B cell (primary cell): ENCODE results near the gene INPP4A. TPM values are rescaled to one million over a fixed set of nuclear protein-coding genes. Genes with fewer than 3 reads are reported as not detected.

Experiments
- ATAC-seq: fragments of 200-7000 bp; cut with Tn5 transposase; one replicate; pipeline ENCODE4 v1.10.0; 2021; ENCODE audit warnings: low read depth, mild to moderate bottlenecking, moderate number of reproducible peaks, moderate library complexity
- CTCF ChIA-PET: fragments of 350-600 bp; sonication (Branson Sonifier 250); formaldehyde crosslinking; loops from one replicate; lab custom pipeline; 2021; ENCODE audit warnings: antibody characterized with exemption, inconsistent platforms; lab: Charles Lee
- POLR2A ChIA-PET: fragments of 350-600 bp; sonication (Branson Sonifier 250); formaldehyde crosslinking; loops from one replicate; lab custom pipeline; 2021; ENCODE audit warnings: antibody characterized with exemption; lab: Charles Lee
- DNase-seq: peaks from one replicate; pipeline ENCODE4 v3.0.0; 2013
- H2AFZ ChIP-seq: 2 replicates; pipeline ENCODE4 v1.6.1; 2012; ENCODE audit warnings: mild to moderate bottlenecking, low read depth, low read length; ENCODE audit not compliant: insufficient read depth, poor library complexity, severe bottlenecking
- H3K27ac ChIP-seq, 2 donors: 1 replicate in 1 of 2; 2 replicates in 1 of 2; pipeline ENCODE4 v1.5.1; 2012 to 2013; ENCODE audit warnings: low read length in 2 of 2, mild to moderate bottlenecking in 2 of 2, moderate library complexity in 1 of 2
- H3K27me3 ChIP-seq, 4 experiments: fragments of 200-600 bp in 1 of 4; sonication (generic) in 1 of 4; replicated peaks in 1 of 4; 1 replicate in 2 of 4; 2 replicates in 2 of 4; pipeline versions ENCODE4 v1.6.1 to v1.7.0; 2013 to 2016; ENCODE audit warnings: low read length in 3 of 4, mild to moderate bottlenecking in 2 of 4, mixed read lengths in 1 of 4, moderate library complexity in 1 of 4; ENCODE audit not compliant: insufficient read depth in 4 of 4, control insufficient read depth in 3 of 4; ENCODE audit errors: control extremely low read depth in 1 of 4
- H3K36me3 ChIP-seq, 2 experiments: replicated peaks in 1 of 2; 1 replicate in 1 of 2; 2 replicates in 1 of 2; pipeline versions ENCODE4 v1.6.1 to v1.7.1; 2013; ENCODE audit warnings: low read length in 1 of 2; ENCODE audit not compliant: insufficient read depth in 2 of 2, control insufficient read depth in 1 of 2; ENCODE audit errors: control extremely low read depth in 1 of 2, extremely low read depth in 1 of 2
- H3K4me1 ChIP-seq, 2 donors: fragments of 200-600 bp in 1 of 2; sonication (generic) in 1 of 2; 1 replicate in 1 of 2; 2 replicates in 1 of 2; pipeline versions ENCODE4 v1.5.1 to v1.6.1; 2013 to 2017; ENCODE audit warnings: low read length in 2 of 2; ENCODE audit not compliant: control insufficient read depth in 2 of 2, insufficient read depth in 2 of 2
- H3K4me2 ChIP-seq: replicated peaks from 2 replicates; pipeline ENCODE3; 2012; ENCODE audit warnings: mild to moderate bottlenecking, low read depth, low read length; ENCODE audit not compliant: poor library complexity, severe bottlenecking
- H3K4me3 ChIP-seq, 5 experiments: fragments of 200-600 bp in 1 of 5; sonication (generic) in 1 of 5; 1 replicate in 3 of 5; 2 replicates in 2 of 5; pipeline versions ENCODE4 v1.5.1 to v1.7.0; 2011 to 2016; ENCODE audit warnings: low read length in 4 of 5, mild to moderate bottlenecking in 4 of 5, low read depth in 2 of 5, control low read depth in 1 of 5, moderate library complexity in 1 of 5; ENCODE audit not compliant: insufficient read depth in 1 of 5; ENCODE audit errors: control extremely low read depth in 1 of 5, extremely low read depth in 1 of 5
- H3K79me2 ChIP-seq: fragments of 200-600 bp; sonication (generic); one replicate; pipeline ENCODE4 v1.6.0; 2016; ENCODE audit warnings: low read length; ENCODE audit not compliant: control insufficient read depth, insufficient read depth
- H3K9ac ChIP-seq: fragments of 200-600 bp; sonication (generic); 2 replicates; pipeline ENCODE4 v1.6.1; 2017; ENCODE audit warnings: mild to moderate bottlenecking, low read length, moderate library complexity
- H3K9me3 ChIP-seq, 3 donors: one replicate each; pipeline versions ENCODE4 v1.6.1 to v1.7.1; 2013; ENCODE audit warnings: low read length in 2 of 3; ENCODE audit not compliant: control insufficient read depth in 2 of 3, insufficient read depth in 1 of 3; ENCODE audit errors: control extremely low read depth in 1 of 3
- H4K20me1 ChIP-seq: 2 replicates; pipeline ENCODE4 v1.6.0; 2012; ENCODE audit warnings: mild to moderate bottlenecking, low read length; ENCODE audit not compliant: insufficient read depth, control insufficient read depth, poor library complexity, severe bottlenecking
- H3K27ac Mint-ChIP-seq: one replicate; pipeline ENCODE4 v1.8.0; 2021; ENCODE audit warnings: mixed read lengths
- H3K27me3 Mint-ChIP-seq: one replicate; pipeline ENCODE4 v1.8.0; 2021; ENCODE audit warnings: mixed read lengths
- H3K4me1 Mint-ChIP-seq: one replicate; pipeline ENCODE4 v1.8.0; 2021; ENCODE audit warnings: mixed read lengths
- H3K4me3 Mint-ChIP-seq: one replicate; pipeline ENCODE4 v1.8.0; 2021; ENCODE audit warnings: mixed read lengths
- H3K9me3 Mint-ChIP-seq: one replicate; pipeline ENCODE4 v1.8.0; 2022; ENCODE audit warnings: mixed read lengths; ENCODE audit not compliant: insufficient read depth
- CTCF ChIP-seq: fragments of 200-600 bp; IDR thresholded peaks from one replicate; pipeline ENCODE4 v1.8.0; 2022; ENCODE audit warnings: antibody characterized with exemption, mild to moderate bottlenecking
- EZH2 ChIP-seq: IDR thresholded peaks from 2 replicates; pipeline ENCODE4 v1.6.1; 2012; ENCODE audit warnings: borderline replicate concordance, low read depth, mild to moderate bottlenecking, moderate library complexity, low read length; ENCODE audit not compliant: insufficient read depth, poor library complexity, severe bottlenecking
- WGBS: methylation state at CpG from one replicate; pipeline ENCODE4 v1.1.5; 2013; ENCODE audit warnings: missing lambda C conversion rate; ENCODE audit not compliant: insufficient coverage; 5-methylcytosine and 5-hydroxymethylcytosine counted together
- intact Hi-C: fragments of 100-400 bp; cut with micrococcal nuclease; formaldehyde crosslinking; loops from one replicate; pipeline ENCODE4 v1.10.0; 2022
- polyA plus RNA-seq: library from polyadenylated mRNA; depleted of rRNA; stranded (reverse); fragments of >200 nt; gene quantifications from 2 replicates; pipeline ENCODE4 v1.2.3, GENCODE V29; 2012
- total RNA-seq, 2 donors: library from RNA; stranded (reverse); fragments of 120-200 nt in 1 of 2; gene quantifications; 1 replicate in 1 of 2; 2 replicates in 1 of 2; pipeline versions ENCODE4 v1.2.3 to v1.2.4, GENCODE V29; 2013 to 2022

Gene INPP4A
- total and polyA plus RNA-seq, 2 donors (not counting 1 experiment from before 2014, with no cell fraction given) = 10.7 to 22.5 TPM

GRCh38 chr2:98503481-98504105, 58.9 kb downstream of the INPP4A start:
- intact Hi-C loops = no loop called here
- no peak overlapping the region for H3K4me2 ChIP-seq
- ChIA-PET POLR2A (no interaction called here), CTCF (interaction anchor here (1.8 kb wide), 1 partner anchor 16 kb away, joined by 4 read pairs; no protein-coding TSS in a partner anchor)
- DNase-seq (no peak), ATAC-seq (no peak)
- WGBS = 82% methylated on average over 2 of the region's 2 CpGs
- Mint-ChIP-seq H3K27ac (no peak overlapping the region), H3K4me3 (no peak overlapping the region), H3K4me1 (peaks cover 24% of the 10 kb centered on the region), H3K27me3 (no peaks in the 10 kb centered on the region), H3K9me3 (no peaks in the 10 kb centered on the region)
- H3K27me3 ChIP-seq = no peaks in the 10 kb centered on the region
- no peak overlapping the region for H3K4me3 ChIP-seq
- H3K36me3 ChIP-seq = no peaks in the 10 kb centered on the region
- no peak overlapping the region for H3K9ac ChIP-seq
- no peaks in the 10 kb centered on the region for H3K9me3 ChIP-seq
- TF ChIP-seq CTCF (no peak), EZH2 (no peak)
- no peak overlapping the region for H3K27ac ChIP-seq
- H3K4me1 ChIP-seq = peaks cover 0 to 13% of the 10 kb centered on the region in 2 donors
- H4K20me1 ChIP-seq = no peaks in the 10 kb centered on the region
- peaks cover 10% of the 10 kb centered on the region for H3K79me2 ChIP-seq
- H2AFZ ChIP-seq = no peak overlapping the region

- Mint-ChIP-seq H3K4me1 (peaks cover 24% of the 10 kb centered on the region), H3K9me3 (no peaks in the 10 kb centered on the region), H3K27ac (no peak overlapping the region), H3K4me3 (no peak overlapping the region), H3K27me3 (no peaks in the 10 kb centered on the region)
- ATAC-seq (no peak), DNase-seq (no peak)
- intact Hi-C loops = no loop called here
- Histone ChIP-seq H3K27ac (no peak overlapping the region), H3K9me3 (no peaks in the 10 kb centered on the region), H3K79me2 (peaks cover 11% of the 10 kb centered on the region), H3K4me2 (no peak overlapping the region), H3K4me3 (no peak overlapping the region), H3K27me3 (no peaks in the 10 kb centered on the region), H3K4me1 (peaks cover 0 to 15% of the 10 kb centered on the region in 2 donors), H3K36me3 (no peaks in the 10 kb centered on the region), H4K20me1 (no peaks in the 10 kb centered on the region), H3K9ac (no peak overlapping the region), H2AFZ (no peak overlapping the region)
- POLR2A ChIA-PET = no interaction called here
- 75% methylated on average over 3 of the region's 8 CpGs for WGBS
- CTCF ChIA-PET = interaction anchor here (1.0 to 1.8 kb wide), 2 partner anchors 11 to 17 kb away, joined by 3 to 4 read pairs; no protein-coding TSS in a partner anchor
- TF ChIP-seq EZH2 (no peak), CTCF (no peak)
Measured at GRCh38 chr2:98504381-98505109, 59.9 kb downstream of the INPP4A start.
